HG02943 (cell line): Measurements from ENCODE around the gene CFL1.

Experiments used
- ATAC-seq: cut with Tn5 transposase; IDR thresholded peaks from one replicate; pipeline ENCODE4 v1.9.1; 2021; ENCODE audit warnings: mild to moderate bottlenecking, low read depth, moderate library complexity; ENCODE audit not compliant: unreplicated experiment

Gene CFL1

DNA sequence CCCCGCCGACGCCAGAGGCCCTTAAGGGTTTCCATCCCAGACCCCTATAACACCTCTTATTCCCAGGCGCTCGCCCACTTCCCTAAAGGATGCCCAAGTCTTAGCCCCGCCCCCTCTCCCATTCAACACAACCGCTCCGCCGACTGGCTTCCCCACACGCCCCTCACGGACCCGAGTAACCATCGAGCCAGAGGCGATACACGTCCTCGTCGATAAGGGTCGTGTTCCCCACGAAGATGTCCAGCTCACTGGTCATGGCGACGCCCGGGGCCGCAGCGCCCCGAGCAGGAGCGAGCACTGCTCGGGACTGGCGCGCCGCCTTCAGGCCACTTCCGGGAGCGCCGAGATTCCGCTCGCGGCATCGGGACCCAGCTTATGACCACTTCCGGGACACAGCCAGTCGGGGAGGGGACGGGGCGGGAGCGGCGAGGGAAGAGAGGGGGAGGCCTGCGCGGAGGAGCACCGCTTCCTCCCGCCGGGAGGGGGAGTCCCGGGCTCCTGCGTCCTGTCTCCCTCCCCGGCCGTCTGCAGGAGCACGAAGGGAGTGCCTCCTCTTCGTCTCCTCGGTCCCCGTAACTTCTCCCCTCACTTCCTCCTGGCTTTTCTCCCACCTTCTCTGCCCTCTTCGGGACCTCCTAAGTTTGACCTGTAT is 30.3 kb upstream of the CFL1 start, which contains the start of gene FIBP:
TSS of gene FIBP (minus strand) at position 309 of the 652 bp plus-strand sequence. CDS start at position 256, 53 bp downstream.
- peak; percentile 47 for ATAC-seq

DNA sequence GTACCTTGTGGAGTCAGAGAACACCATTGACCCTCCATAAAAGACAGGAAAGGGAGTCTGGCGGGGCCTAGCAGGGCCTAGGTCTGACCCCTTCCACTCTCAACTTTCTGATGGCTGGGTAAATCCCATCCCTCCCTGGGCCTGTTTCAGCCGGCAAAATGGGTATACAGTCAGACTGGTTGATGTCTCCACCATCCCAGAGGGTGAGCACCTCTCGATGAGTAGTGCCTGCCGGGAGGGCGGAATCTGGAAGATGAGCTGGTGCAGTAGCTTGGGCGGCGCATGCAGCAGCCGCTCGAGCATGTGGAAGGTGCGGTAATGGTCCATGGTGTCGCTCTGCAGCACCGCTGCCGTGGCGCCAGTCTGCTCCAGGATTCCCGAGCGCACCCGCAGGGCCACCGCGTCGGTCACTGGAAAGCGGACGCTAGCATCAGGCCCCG is 29.8 kb upstream of the CFL1 start:
- ATAC-seq = no peak

DNA sequence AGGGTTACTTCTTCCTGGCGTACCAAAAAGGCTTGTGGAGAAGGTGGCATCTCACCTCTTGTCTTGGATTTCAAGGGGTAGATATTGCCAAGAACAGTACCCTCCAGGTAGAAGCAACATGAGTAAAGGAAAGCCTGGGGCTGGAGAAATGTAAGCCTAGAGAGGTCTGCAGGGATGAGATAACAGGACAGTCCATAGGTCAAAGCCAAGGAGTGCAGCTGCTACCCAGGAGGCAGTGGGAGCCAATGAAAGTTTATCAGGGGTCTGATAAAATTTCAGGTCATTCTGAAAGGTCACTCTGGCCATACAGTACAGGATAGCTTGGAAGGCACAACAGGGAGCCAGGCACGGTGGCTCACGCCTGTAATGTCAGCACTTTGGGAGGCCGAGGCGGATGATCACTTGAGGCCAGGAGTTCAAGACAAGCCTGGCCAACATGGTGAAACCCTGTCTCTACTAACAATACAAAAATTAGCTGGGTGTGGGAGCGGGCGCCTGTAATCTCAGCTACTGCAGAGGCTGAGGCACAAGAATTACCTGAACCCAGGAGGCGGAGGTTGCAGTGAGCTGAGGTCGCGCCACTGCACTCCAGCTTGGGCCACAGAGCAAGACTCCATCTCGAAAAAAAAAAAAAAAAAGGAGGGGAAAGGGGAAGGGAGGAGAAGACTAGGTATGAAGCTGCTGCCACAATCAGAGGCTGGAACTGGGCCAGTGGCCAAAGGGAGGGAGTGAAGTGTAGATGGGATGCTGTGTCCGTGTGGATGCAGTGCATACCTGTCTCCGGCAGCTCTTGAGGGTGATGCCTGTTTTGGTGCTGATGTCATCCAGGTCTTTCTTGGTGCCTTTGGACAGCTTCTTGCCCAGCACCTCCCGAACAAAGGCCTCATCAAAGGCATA is 29.1 kb upstream of the CFL1 start:
- no peak for ATAC-seq

DNA sequence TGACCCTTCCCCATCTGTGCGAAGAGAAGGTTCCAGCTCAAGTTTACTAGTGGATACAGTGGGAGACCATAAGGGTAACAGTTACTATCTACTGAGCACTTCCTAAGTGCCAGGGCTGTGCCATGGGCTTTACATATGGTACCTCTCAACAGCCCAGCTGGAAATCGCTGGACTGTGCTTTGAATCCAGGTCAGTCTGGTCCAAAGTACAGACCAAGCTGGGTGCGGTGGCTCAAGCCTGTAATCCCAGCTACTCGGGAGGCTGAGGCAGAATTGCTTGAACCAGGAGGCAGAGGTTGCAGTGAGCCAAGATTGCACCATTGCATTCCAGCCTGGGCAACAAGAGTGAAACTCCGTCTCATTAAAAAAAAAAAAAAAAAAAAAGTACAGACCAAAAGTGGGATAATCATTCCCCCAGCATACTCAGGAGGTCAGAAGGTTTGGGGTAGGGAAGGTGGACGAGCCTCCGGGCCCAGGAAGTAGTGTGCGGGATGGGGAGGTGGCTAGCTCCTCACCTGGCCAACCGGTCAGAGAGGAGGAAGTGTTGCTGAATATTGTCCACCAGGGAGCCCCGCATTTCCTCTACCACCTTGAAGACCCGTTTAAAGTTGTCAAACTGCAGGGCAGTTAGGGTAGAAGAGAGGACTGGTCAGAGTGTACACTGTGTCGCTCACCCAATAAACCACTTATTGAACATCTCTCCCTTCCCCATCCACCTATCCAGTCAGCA is 28.0 kb upstream of the CFL1 start:
- no peak for ATAC-seq

DNA sequence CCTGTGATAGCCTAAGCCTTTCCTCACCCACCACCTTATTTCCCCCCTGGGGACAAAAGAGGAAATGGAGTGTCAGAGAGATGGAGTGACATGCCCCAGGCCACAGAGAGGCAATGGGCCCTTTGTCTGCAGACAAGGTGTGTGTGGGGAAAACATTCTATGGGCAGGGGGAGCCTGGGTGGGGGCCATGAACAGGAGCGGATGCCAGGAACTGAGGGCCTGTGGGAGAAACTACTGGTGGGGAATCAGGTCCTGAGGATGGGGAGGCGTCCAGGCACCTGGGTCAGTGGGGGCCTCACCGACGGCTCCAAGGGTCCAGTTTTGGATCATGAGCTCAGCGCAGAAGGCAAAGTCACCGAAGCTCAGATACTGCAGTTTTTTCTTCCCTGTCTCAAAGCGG is 27.3 kb upstream of the CFL1 start:
- no peak for ATAC-seq

DNA sequence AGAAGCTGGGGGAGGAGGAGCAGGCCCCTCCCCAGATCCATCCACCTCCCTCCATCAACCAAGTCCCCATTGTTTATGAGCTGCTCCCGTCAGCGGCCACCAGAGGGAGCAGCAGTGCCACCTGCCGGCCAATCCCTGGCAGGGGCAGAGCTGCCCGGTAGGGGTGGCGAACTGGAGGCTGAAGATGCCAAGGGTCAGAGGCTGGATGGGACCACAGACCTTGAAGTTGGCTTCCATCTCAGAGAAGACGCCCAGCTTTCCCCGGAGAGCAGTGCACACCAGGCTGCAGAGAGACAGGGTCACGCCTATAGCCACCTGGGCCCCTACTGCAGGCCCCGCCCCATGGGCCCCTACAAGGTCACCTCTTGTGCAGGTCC is 26.7 kb upstream of the CFL1 start:
- no peak for ATAC-seq

DNA sequence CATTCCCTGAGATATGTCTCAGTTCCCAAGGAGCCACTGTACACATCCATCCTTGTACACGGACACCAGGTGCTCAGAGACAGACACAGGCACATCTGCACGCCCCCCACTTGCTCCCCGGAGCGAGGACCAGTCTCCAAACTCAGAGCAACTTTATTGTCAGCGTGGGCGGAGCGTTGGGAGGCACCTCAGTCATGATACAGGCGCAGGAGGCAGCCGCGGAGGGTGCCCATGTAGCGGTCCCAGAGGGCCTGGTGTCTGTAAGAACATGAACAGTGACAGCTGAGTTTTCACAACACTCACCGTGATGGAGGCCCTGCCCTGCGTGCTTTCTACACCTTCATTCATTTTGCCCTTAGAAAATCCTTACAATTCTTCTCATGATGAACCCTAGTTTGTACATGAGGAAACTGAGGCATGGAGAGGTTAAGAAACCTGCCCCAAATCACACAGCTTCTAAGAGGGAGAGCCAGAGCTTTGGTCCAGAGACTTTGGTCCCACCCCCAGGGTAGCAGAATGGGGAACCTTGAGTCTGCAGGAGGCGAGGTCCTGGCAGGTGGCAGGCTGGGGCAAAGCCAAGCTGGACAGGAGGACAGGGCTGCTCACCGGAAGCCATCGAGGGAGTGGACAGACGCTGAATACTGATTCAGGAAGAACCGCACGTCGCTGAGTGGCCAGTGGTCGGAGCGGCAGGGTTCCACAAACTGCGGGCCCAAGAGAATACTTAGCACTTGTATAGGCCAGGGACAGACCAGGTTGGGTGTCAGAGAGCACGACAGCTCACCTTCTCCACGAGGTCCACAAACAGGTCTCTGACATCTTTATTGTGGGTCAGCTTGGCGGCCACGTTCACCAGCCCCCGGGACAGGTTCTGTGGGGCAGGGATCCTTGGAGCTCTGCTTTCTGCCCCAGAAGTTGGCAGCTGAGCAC is 26.1 kb upstream of the CFL1 start:
- ATAC-seq = no peak

DNA sequence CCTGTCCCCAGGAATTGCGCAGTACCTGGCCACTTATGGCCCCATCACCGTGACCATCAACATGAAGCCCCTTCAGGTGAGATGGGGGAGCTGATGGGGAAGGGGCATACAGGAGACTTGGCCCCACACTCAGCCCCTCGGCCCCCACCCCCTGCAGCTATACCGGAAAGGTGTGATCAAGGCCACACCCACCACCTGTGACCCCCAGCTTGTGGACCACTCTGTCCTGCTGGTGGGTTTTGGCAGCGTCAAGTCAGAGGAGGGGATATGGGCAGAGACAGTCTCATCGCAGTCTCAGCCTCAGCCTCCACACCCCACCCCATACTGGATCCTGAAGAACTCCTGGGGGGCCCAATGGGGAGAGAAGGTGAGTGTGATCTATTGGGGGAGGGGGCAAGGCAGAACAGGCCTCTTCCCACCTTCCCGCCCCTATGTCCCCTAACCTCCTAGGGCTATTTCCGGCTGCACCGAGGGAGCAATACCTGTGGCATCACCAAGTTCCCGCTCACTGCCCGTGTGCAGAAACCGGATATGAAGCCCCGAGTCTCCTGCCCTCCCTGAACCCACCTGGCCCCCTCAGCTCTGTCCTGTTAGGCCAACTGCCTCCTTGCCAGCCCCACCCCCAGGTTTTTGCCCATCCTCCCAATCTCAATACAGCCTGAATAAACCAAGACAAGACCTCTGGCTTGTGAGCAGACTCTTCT is 25.2 kb upstream of the CFL1 start:
- no peak for ATAC-seq

DNA sequence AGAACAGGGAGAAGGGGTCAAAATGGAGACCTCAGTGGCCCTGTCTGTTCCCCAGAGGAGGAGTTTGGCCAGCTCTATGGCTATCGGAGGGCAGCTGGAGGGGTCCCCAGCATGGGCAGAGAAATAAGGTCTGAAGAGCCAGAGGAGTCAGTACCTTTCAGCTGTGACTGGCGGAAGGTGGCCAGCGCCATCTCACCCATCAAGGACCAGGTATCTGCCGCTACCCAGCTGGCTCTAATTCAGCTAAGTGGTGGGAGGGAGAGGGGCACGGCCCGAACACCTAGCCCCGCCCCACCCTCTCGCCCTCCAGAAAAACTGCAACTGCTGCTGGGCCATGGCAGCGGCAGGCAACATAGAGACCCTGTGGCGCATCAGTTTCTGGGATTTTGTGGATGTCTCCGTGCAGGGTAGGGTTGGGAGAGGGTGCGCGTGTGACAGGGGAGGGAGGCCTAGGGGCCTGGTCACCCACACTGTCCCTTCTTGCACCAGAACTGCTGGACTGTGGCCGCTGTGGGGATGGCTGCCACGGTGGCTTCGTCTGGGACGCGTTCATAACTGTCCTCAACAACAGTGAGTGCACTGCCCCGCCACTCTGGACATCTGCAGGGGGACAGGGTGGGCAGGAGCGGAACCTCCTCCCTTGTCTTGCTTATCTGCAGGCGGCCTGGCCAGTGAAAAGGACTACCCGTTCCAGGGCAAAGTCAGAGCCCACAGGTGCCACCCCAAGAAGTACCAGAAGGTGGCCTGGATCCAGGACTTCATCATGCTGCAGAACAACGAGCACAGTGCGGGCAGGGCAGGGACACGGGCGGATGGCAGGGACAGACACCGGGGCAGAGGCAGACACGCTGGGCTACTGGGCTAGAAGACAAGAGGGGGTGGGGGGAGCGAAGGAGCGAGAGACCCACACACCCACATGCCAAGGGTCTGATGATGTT is 24.4 kb upstream of the CFL1 start:
- no peak for ATAC-seq

DNA sequence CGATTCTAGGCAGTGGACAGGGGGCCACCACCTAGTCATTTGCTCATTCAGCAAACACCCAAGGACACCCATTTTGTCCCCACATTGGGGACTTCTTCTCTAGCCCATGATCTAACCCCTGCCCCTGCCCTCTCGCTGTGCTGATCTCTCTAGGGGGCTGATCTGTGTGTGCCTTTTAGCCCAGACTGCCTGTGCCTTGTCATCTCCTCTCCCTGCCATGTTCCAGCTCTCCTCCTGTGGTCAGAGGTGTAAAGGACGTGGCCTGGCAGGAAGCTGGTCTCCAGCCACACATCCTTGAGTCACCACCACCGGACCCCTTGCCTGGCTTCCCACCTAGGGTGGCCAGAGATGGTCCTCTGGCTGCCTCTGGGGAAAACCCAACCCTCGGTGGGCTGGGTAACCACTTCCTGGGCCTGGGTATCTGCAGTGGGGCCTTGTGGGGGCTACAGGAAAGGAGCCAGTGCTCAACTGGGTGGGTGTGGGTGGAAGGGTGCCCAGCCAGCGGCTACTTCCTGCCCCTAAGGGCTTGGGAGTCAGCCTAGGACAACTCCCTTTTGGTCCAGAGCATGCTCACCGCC is 23.0 kb upstream of the CFL1 start:
- no peak for ATAC-seq

DNA sequence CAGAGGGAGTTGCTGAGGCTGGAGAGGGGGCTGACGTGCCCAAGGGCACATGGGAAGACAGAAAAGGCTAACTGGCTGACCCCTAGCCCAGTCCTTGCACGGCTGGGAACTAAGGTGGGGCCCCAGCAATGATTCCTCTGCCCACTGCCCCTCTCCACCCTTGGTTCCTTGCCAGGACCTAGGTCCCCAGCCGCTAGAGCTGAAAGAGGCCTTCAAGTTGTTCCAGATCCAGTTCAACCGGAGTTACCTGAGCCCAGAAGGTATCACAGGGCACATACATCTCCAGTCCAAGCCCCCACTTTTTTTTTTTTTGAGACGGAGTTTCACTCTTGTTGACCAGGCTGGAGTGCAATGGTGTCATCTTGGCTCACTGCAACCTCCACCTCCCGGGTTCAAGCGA is 22.0 kb upstream of the CFL1 start:
- ATAC-seq = no peak

DNA sequence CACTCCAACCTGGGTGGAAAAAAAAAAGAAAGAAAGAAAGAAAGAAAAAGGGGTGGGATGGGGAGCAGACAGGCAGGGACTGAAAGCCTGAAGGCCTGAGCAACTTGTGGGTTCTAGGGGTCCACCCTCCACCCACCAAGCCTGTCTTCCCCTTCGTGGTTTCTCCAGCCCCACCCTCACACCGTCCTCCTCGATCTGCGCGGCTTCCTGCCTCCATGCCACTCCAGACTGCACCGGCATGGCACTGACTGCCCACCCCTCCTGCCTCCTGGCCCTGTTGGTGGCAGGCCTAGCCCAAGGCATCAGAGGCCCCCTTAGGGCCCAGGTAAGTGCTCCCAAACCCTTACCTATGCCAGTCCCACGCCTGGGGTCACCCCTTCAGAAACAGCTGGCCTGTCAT is 21.6 kb upstream of the CFL1 start, which contains the start of gene CTSW:
TSS of gene CTSW (plus strand) at position 221 of the 400 bp plus-strand sequence. CDS start at position 239, 18 bp downstream.
- no peak for ATAC-seq

DNA sequence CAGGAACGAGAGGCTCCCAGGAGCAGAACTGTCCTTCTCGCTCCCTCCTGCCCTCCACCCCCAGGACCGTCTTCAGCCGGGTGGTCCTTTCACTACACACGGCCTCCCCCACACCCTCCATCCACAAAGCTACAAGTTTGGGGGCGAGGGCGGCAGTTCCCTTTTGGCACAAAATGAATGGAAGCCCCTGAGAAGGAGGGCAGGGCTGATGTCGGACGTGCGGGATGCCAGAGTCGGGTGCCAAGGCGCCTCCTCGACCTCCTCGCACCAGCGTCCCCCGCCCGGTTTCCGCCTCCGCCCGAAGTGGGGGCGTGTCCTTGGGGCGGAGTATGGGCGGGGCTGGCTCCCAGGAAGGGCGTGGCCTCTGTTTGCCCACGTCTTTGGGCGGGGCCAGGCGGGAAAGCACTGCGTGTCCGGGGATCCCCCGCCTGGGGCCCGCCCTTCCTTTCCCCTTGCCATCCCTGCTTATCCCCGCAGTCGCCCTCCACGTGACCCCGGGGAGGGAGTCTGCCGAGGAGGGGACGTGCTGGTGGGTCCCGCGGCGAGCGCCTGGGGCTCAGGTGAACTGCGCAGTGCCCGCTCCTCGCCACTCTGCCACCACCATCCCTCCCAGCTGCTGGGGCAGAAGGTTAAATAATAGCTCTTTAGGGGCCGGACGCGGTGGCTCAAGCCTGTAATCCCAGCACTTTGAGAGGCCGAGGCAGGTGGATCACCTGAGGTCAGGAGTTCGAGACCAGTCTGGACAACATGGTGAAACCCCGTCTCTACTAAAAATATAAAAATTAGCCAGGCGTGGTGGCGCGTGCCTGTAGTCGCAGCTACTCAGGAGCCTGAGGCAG is 15.6 kb upstream of the CFL1 start:
- ATAC-seq = peak; percentile 66

DNA sequence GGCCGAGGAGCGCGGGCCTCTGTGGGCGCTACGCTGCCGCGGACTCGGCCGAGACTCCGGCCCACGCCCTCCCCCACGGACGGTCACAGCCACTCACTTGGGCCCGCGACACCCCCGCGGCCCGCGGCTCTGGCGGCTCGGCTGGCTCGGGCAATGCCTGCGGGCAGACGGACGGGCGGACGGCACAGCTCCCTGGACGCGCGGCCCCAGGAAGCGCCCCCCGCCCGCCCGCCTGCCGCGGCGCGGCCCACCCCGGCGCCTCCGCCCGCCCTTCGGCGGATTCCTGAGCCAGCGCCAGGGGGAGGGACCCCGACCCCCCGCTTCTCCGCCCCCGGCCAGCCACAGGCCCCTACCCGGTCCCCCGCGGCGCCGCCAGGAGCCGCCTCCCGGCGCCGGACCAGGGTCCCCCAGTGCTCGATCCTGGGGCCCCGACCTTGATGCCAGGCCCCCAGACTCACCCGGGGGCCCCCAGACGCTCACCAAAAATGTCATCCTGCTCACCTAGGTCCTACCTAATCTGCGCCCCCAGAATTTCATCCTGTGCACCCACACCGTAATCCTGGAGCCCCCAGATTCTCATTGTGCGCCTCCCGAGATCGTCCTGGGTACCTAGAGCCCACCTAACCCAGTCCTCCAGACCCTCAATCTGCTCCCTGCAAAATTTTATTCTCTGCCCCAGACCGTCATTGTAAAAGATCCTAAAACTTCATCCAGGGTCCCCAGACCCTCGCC is 14.8 kb upstream of the CFL1 start, which contains the start of gene EFEMP2:
TSS of gene EFEMP2 (minus strand) at position 215 of the 732 bp plus-strand sequence. CDS start 446 bp downstream, outside the sequence.
- ATAC-seq = no peak

DNA sequence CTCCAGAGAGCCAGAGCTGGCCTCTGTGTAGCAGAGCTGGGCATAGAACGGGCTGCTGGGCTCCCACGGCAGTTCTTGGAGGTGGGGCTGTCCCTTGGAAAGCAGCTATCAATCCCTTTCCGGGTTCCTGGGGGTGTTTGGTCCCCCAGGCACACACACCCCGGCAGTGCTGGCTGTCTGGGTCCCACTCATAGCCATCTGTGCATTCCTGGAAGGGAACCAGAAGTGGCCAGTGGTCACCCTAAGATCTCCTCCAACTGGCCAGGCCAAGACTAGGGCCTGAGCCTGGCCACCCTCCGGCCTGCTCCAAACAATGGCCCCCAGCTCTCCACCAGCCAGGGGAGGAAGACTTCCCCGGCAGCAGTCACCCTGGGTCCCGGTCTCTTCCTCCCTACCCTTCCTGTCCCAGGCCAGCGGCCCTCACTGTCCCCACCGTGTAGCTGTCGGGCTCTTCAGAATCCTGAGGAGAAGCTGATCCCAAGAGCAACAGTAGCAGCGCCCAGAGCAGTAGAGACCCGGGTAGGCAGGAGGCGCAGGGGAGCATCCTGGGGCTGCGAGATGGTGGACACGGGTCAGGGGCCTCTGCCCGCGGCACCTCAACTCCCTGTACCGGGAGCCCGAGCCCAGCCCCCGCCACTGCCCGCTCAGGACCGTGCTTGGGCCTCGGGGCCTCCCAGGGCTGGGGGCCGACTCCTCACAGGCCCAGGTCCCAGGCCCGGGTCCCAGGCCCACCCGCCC is 14.0 kb upstream of the CFL1 start:
- ATAC-seq = no peak
